ENCODE results near the gene ANKRD34B.

- TF ChIP-seq POLR2A (IDR thresholded peaks at IDR 0.05; ENCODE audit: low read length) (no peak), GATA1 (IDR thresholded peaks at IDR 0.05; ENCODE audit: low read depth, low read length) (no peak)
Observed at GRCh38 chr5:80576383-80576782, 6.3 kb upstream of the ANKRD34B start.
